SK-N-SH (cell line): ENCODE data around the gene DACH1. TPM values are rescaled to one million over a fixed set of nuclear protein-coding genes. Genes with fewer than 3 reads are reported as not detected.

Experiments used
- CTCF ChIA-PET: fragments of 300-600, 350-600 bp; formaldehyde crosslinking; extraction: SDS; loops from one replicate; lab custom pipeline; 2021; lab: Yijun Ruan, JAX
- POLR2A ChIA-PET: fragments of 350-600 bp; sonication (Branson Sonifier 250); formaldehyde crosslinking; extraction: SDS; loops from one replicate; lab custom pipeline; 2020; ENCODE audit warnings: antibody characterized with exemption, inconsistent platforms; lab: Yijun Ruan, JAX
- DNase-seq: peaks from one replicate; pipeline ENCODE4 v3.0.0; 2012
- H2AFZ ChIP-seq: fragments of 200-600 bp; sonication (generic); 2 replicates; pipeline ENCODE4 v1.8.1; 2016; ENCODE audit warnings: antibody characterized with exemption, mild to moderate bottlenecking, low read depth
- H3F3A ChIP-seq: fragments of 200-600 bp; sonication (generic); replicated peaks from 2 replicates; pipeline ENCODE3; 2016; ENCODE audit warnings: antibody characterized with exemption, mild to moderate bottlenecking; ENCODE audit not compliant: insufficient read depth
- H3K27ac ChIP-seq, 2 experiments: fragments of 200-500 bp in 1 of 2; fragments of 200-600 bp in 1 of 2; sonication (Bioruptor generic) in 1 of 2; sonication (generic), shearing (Covaris generic) in 1 of 2; 2 replicates each; pipeline versions ENCODE4 v1.5.1 to v1.6.1; 2014 to 2016; ENCODE audit warnings: low read depth in 2 of 2, inconsistent platforms in 1 of 2, low read length in 1 of 2, mild to moderate bottlenecking in 1 of 2, mixed read lengths in 1 of 2
- H3K27me3 ChIP-seq: fragments of 200-600 bp; sonication (generic), shearing (Covaris generic); 2 replicates; pipeline ENCODE4 v1.6.1; 2016; ENCODE audit warnings: mixed run types; ENCODE audit not compliant: insufficient read depth
- H3K36me3 ChIP-seq, 2 experiments: fragments of 200-500 bp in 1 of 2; fragments of 200-600 bp in 1 of 2; sonication (Bioruptor generic) in 1 of 2; sonication (generic) in 1 of 2; replicated peaks in 1 of 2; 2 replicates each; pipeline versions ENCODE3 to v1.5.1; 2014 to 2016; ENCODE audit warnings: low read length in 1 of 2, mild to moderate bottlenecking in 1 of 2; ENCODE audit not compliant: insufficient read depth in 2 of 2, control insufficient read depth in 1 of 2
- H3K4me1 ChIP-seq, 2 experiments: fragments of 200-500 bp in 1 of 2; fragments of 200-600 bp in 1 of 2; sonication (Bioruptor generic) in 1 of 2; sonication (generic), shearing (Covaris generic) in 1 of 2; 2 replicates each; pipeline versions ENCODE4 v1.5.1 to v1.6.1; 2014 to 2016; ENCODE audit warnings: low read depth in 1 of 2, low read length in 1 of 2, mixed run types in 1 of 2; ENCODE audit not compliant: insufficient read depth in 2 of 2, control insufficient read depth in 1 of 2
- H3K4me2 ChIP-seq: fragments of 200-600 bp; sonication (generic), shearing (Covaris generic); 2 replicates; pipeline ENCODE4 v1.6.1; 2017; ENCODE audit warnings: mixed run types
- H3K4me3 ChIP-seq, 2 experiments: fragments of 200-500 bp in 1 of 2; fragments of 200-600 bp in 1 of 2; sonication (Bioruptor generic) in 1 of 2; sonication (generic), shearing (Covaris generic) in 1 of 2; 2 replicates each; pipeline versions ENCODE4 v1.5.1 to v1.8.1; 2014 to 2016; ENCODE audit warnings: low read depth in 2 of 2, inconsistent platforms in 1 of 2, low read length in 1 of 2, mild to moderate bottlenecking in 1 of 2, mixed read lengths in 1 of 2, moderate library complexity in 1 of 2
- H3K79me2 ChIP-seq: fragments of 200-600 bp; sonication (generic); 2 replicates; pipeline ENCODE4 v1.8.1; 2017; ENCODE audit warnings: mild to moderate bottlenecking; ENCODE audit not compliant: insufficient read depth
- H3K9ac ChIP-seq: fragments of 200-600 bp; sonication (generic); 2 replicates; pipeline ENCODE4 v1.6.1; 2017; ENCODE audit warnings: mixed run types
- H3K9me2 ChIP-seq: fragments of 200-600 bp; sonication (generic); 2 replicates; pipeline ENCODE4 v1.6.1; 2017; ENCODE audit warnings: mixed run types
- H3K9me3 ChIP-seq: fragments of 200-600 bp; sonication (generic); 2 replicates; pipeline ENCODE4 v1.6.1; 2017; ENCODE audit warnings: mixed run types, mild to moderate bottlenecking, moderate library complexity
- H4K20me1 ChIP-seq: fragments of 200-600 bp; sonication (generic); 2 replicates; pipeline ENCODE4 v1.6.1; 2017; ENCODE audit warnings: mild to moderate bottlenecking, mixed run types; ENCODE audit not compliant: insufficient read depth
- EZH2phosphoT487 ChIP-seq: fragments of 200-600 bp; sonication (generic); IDR thresholded peaks from 2 replicates; pipeline ENCODE4 v1.6.1; 2017; ENCODE audit warnings: low read depth, mixed run types, mild to moderate bottlenecking, antibody characterized with exemption, moderate library complexity, borderline replicate concordance
- IRF3 ChIP-seq: fragments of 150-350 bp; IDR thresholded peaks from 2 replicates; pipeline ENCODE4 v1.6.1; 2016; ENCODE audit warnings: mild to moderate bottlenecking, low read depth, low read length
- NRF1 ChIP-seq: IDR thresholded peaks from 2 replicates; pipeline ENCODE4 v1.6.1; 2012; ENCODE audit warnings: low read depth, mild to moderate bottlenecking, low read length
- POLR2AphosphoS5 ChIP-seq: IDR thresholded peaks from 2 replicates; pipeline ENCODE4 v1.6.1; 2012; ENCODE audit warnings: low read depth, low read length
- RAD21 ChIP-seq: IDR thresholded peaks from 2 replicates; pipeline ENCODE4 v1.6.1; 2012; ENCODE audit warnings: mild to moderate bottlenecking, low read length
- SMC3 ChIP-seq: IDR thresholded peaks from 2 replicates; pipeline ENCODE4 v1.6.1; 2012; ENCODE audit warnings: low read depth, low read length, improper control_type of control experiment
- TAF1 ChIP-seq: IDR thresholded peaks from 2 replicates; pipeline ENCODE4 v1.6.1; 2012; ENCODE audit warnings: low read depth, mild to moderate bottlenecking, low read length, moderate library complexity, borderline replicate concordance
- TCF12 ChIP-seq: IDR thresholded peaks from 2 replicates; pipeline ENCODE4 v1.4.0; 2012
- TEAD4 ChIP-seq: IDR thresholded peaks from 2 replicates; pipeline ENCODE4 v1.4.0; 2012; ENCODE audit warnings: mild to moderate bottlenecking, borderline replicate concordance; ENCODE audit not compliant: insufficient read depth
- USF1 ChIP-seq: IDR thresholded peaks from 2 replicates; pipeline ENCODE4 v1.4.0; 2012; ENCODE audit warnings: low read depth, borderline replicate concordance
- USF2 ChIP-seq: fragments of 150-350 bp; IDR thresholded peaks from 2 replicates; pipeline ENCODE4 v1.6.1; 2017; ENCODE audit warnings: antibody characterized with exemption, low read length, low read depth, borderline replicate concordance
- polyA plus RNA-seq, 3 experiments: library from polyadenylated mRNA; depleted of rRNA; stranded (reverse); fragments of >200 nt; gene quantifications; 2 replicates each; pipeline ENCODE4 v1.2.3, GENCODE V29; 2012
- TF ChIP-seq, protein P1 (sequence below): IDR thresholded peaks from 2 replicates; pipeline ENCODE4 v1.4.0; 2012; ENCODE audit warnings: low read depth
- TF ChIP-seq, protein P2 (sequence below): IDR thresholded peaks from 2 replicates; pipeline ENCODE4 v1.4.0; 2012; ENCODE audit warnings: low read depth, borderline replicate concordance

Gene DACH1
- polyA plus RNA-seq, 1 of the 3 experiments (the other 2 are of a cell fraction): 0.21 TPM

GRCh38 chr13:71619096-71619495 lies 247.9 kb downstream of the DACH1 start:
- Histone ChIP-seq H2AFZ (no peak overlapping the region), H4K20me1 (no peaks in the 10 kb centered on the region), H3K36me3 (no peaks in the 10 kb centered on the region), H3K79me2 (no peaks in the 10 kb centered on the region), H3K9me2 (no peaks in the 10 kb centered on the region; the same call in 1 of the 2 replicates), H3K4me3 (no peak overlapping the region), H3K9me3 (no peaks in the 10 kb centered on the region), H3K27me3 (no peaks in the 10 kb centered on the region), H3K9ac (no peak overlapping the region), H3K4me1 (peaks cover 10 to 22% of the 10 kb centered on the region in 2 experiments; a peak in 2 of 4 replicates), H3F3A (no peaks in the 10 kb centered on the region), H3K27ac (no peak overlapping the region; a peak in 1 of 4 replicates), H3K4me2 (no peak overlapping the region)
- TF ChIP-seq TCF12: no peak
- TF ChIP-seq EZH2phosphoT487: no peak
- TF ChIP-seq RAD21: no peak
- TF ChIP-seq IRF3: no peak
- TF ChIP-seq USF2: no peak
- TF ChIP-seq NRF1: no peak
- TF ChIP-seq, protein P1, sequence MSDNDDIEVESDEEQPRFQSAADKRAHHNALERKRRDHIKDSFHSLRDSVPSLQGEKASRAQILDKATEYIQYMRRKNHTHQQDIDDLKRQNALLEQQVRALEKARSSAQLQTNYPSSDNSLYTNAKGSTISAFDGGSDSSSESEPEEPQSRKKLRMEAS: no peak
- no peak for TF ChIP-seq TEAD4
- no peak for TF ChIP-seq USF1
- TF ChIP-seq SMC3: no peak
- TF ChIP-seq, protein P2, sequence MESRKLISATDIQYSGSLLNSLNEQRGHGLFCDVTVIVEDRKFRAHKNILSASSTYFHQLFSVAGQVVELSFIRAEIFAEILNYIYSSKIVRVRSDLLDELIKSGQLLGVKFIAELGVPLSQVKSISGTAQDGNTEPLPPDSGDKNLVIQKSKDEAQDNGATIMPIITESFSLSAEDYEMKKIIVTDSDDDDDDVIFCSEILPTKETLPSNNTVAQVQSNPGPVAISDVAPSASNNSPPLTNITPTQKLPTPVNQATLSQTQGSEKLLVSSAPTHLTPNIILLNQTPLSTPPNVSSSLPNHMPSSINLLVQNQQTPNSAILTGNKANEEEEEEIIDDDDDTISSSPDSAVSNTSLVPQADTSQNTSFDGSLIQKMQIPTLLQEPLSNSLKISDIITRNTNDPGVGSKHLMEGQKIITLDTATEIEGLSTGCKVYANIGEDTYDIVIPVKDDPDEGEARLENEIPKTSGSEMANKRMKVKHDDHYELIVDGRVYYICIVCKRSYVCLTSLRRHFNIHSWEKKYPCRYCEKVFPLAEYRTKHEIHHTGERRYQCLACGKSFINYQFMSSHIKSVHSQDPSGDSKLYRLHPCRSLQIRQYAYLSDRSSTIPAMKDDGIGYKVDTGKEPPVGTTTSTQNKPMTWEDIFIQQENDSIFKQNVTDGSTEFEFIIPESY: no peak
- no peak for TF ChIP-seq POLR2AphosphoS5
- TF ChIP-seq TAF1: no peak
- ChIA-PET POLR2A (no interaction called here), CTCF (no interaction called here)
- DNase-seq: no peak
